ENCODE data around the gene NAALAD2.
"Not testable (repeated sequence)": the region's sequence is repeated elsewhere in the genome, so short reads cannot be mapped to it uniquely, and the experiment has no call there.

Gene NAALAD2

GRCh38 chr11:90134478-90135003 is at the start of gene NAALAD2:
NAALAD2 (plus strand) TSS chr11:90134663; CDS start chr11:90134759, 96 bp downstream.
- no peak for DNase-seq

- not testable (repeated sequence) for DNase-seq
Measured at GRCh38 chr11:90085650-90086049, 48.8 kb upstream of the NAALAD2 start, which contains the start of gene UBTFL1. UBTFL1 (plus strand) TSS chr11:90085950; CDS start chr11:90085950, 0 bp downstream.

GRCh38 chr11:90088731-90089130 is 45.7 kb upstream of the NAALAD2 start:
- DNase-seq: not testable (repeated sequence)

GRCh38 chr11:90095230-90095924 is 39.1 kb upstream of the NAALAD2 start:
- DNase-seq: not testable (repeated sequence)

GRCh38 chr11:90098261-90098660 is 36.2 kb upstream of the NAALAD2 start:
- DNase-seq: not testable (repeated sequence)

- no peak for DNase-seq
Measured at GRCh38 chr11:90100431-90100830, 34.0 kb upstream of the NAALAD2 start.

GRCh38 chr11:90113541-90113940 is 20.9 kb upstream of the NAALAD2 start:
- no peak for DNase-seq

GRCh38 chr11:90120191-90120590 is 14.3 kb upstream of the NAALAD2 start:
- DNase-seq: no peak

- no peak for DNase-seq
Measured at GRCh38 chr11:90124371-90124770, 10.1 kb upstream of the NAALAD2 start.

- DNase-seq: no peak
Measured at GRCh38 chr11:90124946-90125345, 9.5 kb upstream of the NAALAD2 start.

- DNase-seq: no peak
Measured at GRCh38 chr11:90133560-90134477, 644 bp upstream of the NAALAD2 start.

- no peak for DNase-seq
Measured at GRCh38 chr11:90135016-90135415, 553 bp downstream of the NAALAD2 start.

GRCh38 chr11:90148900-90149299 is 14.4 kb downstream of the NAALAD2 start:
- no peak for DNase-seq

GRCh38 chr11:90166982-90167573 is 32.6 kb downstream of the NAALAD2 start:
- DNase-seq: not testable (repeated sequence)

- not testable (repeated sequence) for DNase-seq
Measured at GRCh38 chr11:90167704-90168103, 33.2 kb downstream of the NAALAD2 start.

- DNase-seq: no peak
Measured at GRCh38 chr11:90168571-90168970, 34.1 kb downstream of the NAALAD2 start.

- DNase-seq: no peak
Measured at GRCh38 chr11:90171359-90171758, 36.9 kb downstream of the NAALAD2 start.

- DNase-seq: no peak
Measured at GRCh38 chr11:90176069-90176468, 41.6 kb downstream of the NAALAD2 start.

- DNase-seq: no peak
Measured at GRCh38 chr11:90178751-90179150, 44.3 kb downstream of the NAALAD2 start.

- DNase-seq: no peak
Measured at GRCh38 chr11:90179923-90180322, 45.5 kb downstream of the NAALAD2 start.

- no peak for DNase-seq
Measured at GRCh38 chr11:90187839-90188238, 53.4 kb downstream of the NAALAD2 start.

- no peak for DNase-seq
Measured at GRCh38 chr11:90189011-90189410, 54.5 kb downstream of the NAALAD2 start.
